ENCODE data around the gene LIX1. TPM values are rescaled to one million over a fixed set of nuclear protein-coding genes. Genes with fewer than 3 reads are reported as not detected.

LIX1 gene
- total RNA-seq, 1 experiment from 2014 or later = not detected

GRCh38 chr5:97171703-97172102, 29.3 kb upstream of the LIX1 start:
- Mint-ChIP-seq H3K4me1 (no peaks in the 10 kb centered on the region), H3K27ac (no peak overlapping the region), H3K27me3 (ENCODE audit: low read depth) (no peaks in the 10 kb centered on the region), H3K4me3 (no peak overlapping the region), H3K9me3 (no peaks in the 10 kb centered on the region), H3K36me3 (peaks cover 71% of the 10 kb centered on the region)
- ChIA-PET CTCF (no interaction called here), POLR2A (no interaction called here)
- ATAC-seq (no peak), DNase-seq (ENCODE audit: low spot score) (no peak)
- TF ChIP-seq CTCF (IDR thresholded peaks at IDR 0.05) = no peak
- TF ChIP-seq USF1 (CRISPR knock-in tag; IDR thresholded peaks at IDR 0.05) = no peak
- no peak for TF ChIP-seq ATF6 (CRISPR knock-in tag; IDR thresholded peaks at IDR 0.05)

- ATAC-seq (no peak), DNase-seq (ENCODE audit: low spot score) (no peak)
- Mint-ChIP-seq H3K9me3 (no peaks in the 10 kb centered on the region), H3K4me1 (no peaks in the 10 kb centered on the region), H3K36me3 (peaks cover 72% of the 10 kb centered on the region), H3K4me3 (no peak overlapping the region), H3K27me3 (ENCODE audit: low read depth) (no peaks in the 10 kb centered on the region), H3K27ac (no peak overlapping the region)
- TF ChIP-seq CREB1 (CRISPR knock-in tag; IDR thresholded peaks at IDR 0.05) = no peak
- no peak for TF ChIP-seq ZNF281 (CRISPR knock-in tag; IDR thresholded peaks at IDR 0.05)
- no peak for TF ChIP-seq NR2C2 (CRISPR knock-in tag; IDR thresholded peaks at IDR 0.05)
- TF ChIP-seq ETV6 (CRISPR knock-in tag; IDR thresholded peaks at IDR 0.05) = no peak
- no peak for TF ChIP-seq PREB (CRISPR knock-in tag; IDR thresholded peaks at IDR 0.05; ENCODE audit: borderline replicate concordance)
- ChIA-PET POLR2A (no interaction called here), CTCF (no interaction called here)
These were observed 25.0 kb upstream of the LIX1 start for GRCh38 chr5:97167435-97167834.

GRCh38 chr5:97165726-97166125, 23.3 kb upstream of the LIX1 start:
- DNase-seq (ENCODE audit: low spot score) = no peak
- no peak overlapping the region for H3K27ac Mint-ChIP-seq
- peaks cover 62% of the 10 kb centered on the region for H3K36me3 Mint-ChIP-seq
- no peak for ATAC-seq
- H3K4me1 Mint-ChIP-seq = no peaks in the 10 kb centered on the region
- no peak overlapping the region for H3K4me3 Mint-ChIP-seq
- no peak for TF ChIP-seq ZNF219 (CRISPR knock-in tag; IDR thresholded peaks at IDR 0.05; ENCODE audit: borderline replicate concordance)
- TF ChIP-seq TP53 (CRISPR knock-in tag; IDR thresholded peaks at IDR 0.05) = no peak
- TF ChIP-seq SOX15 (CRISPR knock-in tag; IDR thresholded peaks at IDR 0.05) = no peak
- no peak for TF ChIP-seq ESRRA (CRISPR knock-in tag; IDR thresholded peaks at IDR 0.05; ENCODE audit: borderline replicate concordance)
- TF ChIP-seq ZBTB21 (CRISPR knock-in tag; IDR thresholded peaks at IDR 0.05; ENCODE audit: borderline replicate concordance) = no peak
- no peak for TF ChIP-seq NR3C1 (CRISPR knock-in tag; conservative IDR thresholded peaks at IDR 0.05; ENCODE audit: low read depth)
- no peak for TF ChIP-seq E2F5 (CRISPR knock-in tag; IDR thresholded peaks at IDR 0.05)
- POLR2A ChIA-PET = no interaction called here
- no peaks in the 10 kb centered on the region for H3K9me3 Mint-ChIP-seq
- CTCF ChIA-PET = interaction anchor here (0.9 to 1.4 kb wide), 2 partner anchors 297 to 551 kb away, joined by 3 read pairs; no protein-coding TSS in a partner anchor
- no peaks in the 10 kb centered on the region for H3K27me3 Mint-ChIP-seq (ENCODE audit: low read depth)
